A673 (cell line): ENCODE results near the gene XPNPEP2.

Experiments used
- CTCF ChIP-seq: fragments of 300-800, 200-600 bp; sonication (generic); conservative IDR thresholded peaks from 2 replicates; pipeline ENCODE4 v1.5.1; 2017; ENCODE audit warnings: low read depth, mild to moderate bottlenecking, antibody characterized with exemption, low read length, moderate library complexity, mixed read lengths
- EZH2 ChIP-seq: fragments of 200-600 bp; sonication (generic); IDR thresholded peaks from 2 replicates; pipeline ENCODE4 v1.6.1; 2017; ENCODE audit warnings: borderline replicate concordance, low read depth, mild to moderate bottlenecking, mixed read lengths, antibody characterized with exemption, low read length; ENCODE audit not compliant: poor library complexity, severe bottlenecking

- TF ChIP-seq CTCF (no peak), EZH2 (no peak)
Observed at GRCh38 chrX:129750971-129751370, 12.2 kb downstream of the XPNPEP2 start.
